Urothelium cell line (cell line): ENCODE results near the gene DALRD3.

Experiments
- DNase-seq: peaks from one replicate; pipeline ENCODE4 v3.0.0; 2011; ENCODE audit warnings: low spot score, mixed read lengths
- FAIRE-seq: peaks from 2 replicates; lab custom pipeline; 2011; peaks lifted over from hg19 to GRCh38; lab: Jason Lieb, UNC

Gene DALRD3

GRCh38 chr3:49006408-49007067 is 11.8 kb downstream of the DALRD3 start:
- no peak for FAIRE-seq
- DNase-seq = peak; percentile 21

GRCh38 chr3:49005998-49006397 is 12.4 kb downstream of the DALRD3 start:
- FAIRE-seq = peak; percentile 44
- DNase-seq = no peak

- FAIRE-seq = no peak
Observed at GRCh38 chr3:49005303-49005680, 13.1 kb downstream of the DALRD3 start.

GRCh38 chr3:49004352-49005302 is 13.8 kb downstream of the DALRD3 start:
- FAIRE-seq (no peak), DNase-seq (no peak)

More at GRCh38 chr3:49005303-49005680, 13.1 kb downstream of the DALRD3 start:
- no peak for DNase-seq

GRCh38 chr3:49001155-49001554 is 17.2 kb downstream of the DALRD3 start:
- no peak for FAIRE-seq
- no peak for DNase-seq

- peak; percentile 56 for FAIRE-seq
- no peak for DNase-seq
Observed at GRCh38 chr3:48999085-48999858, 19.1 kb downstream of the DALRD3 start.

- DNase-seq = no peak
- no peak for FAIRE-seq
Observed at GRCh38 chr3:48997714-48998637, 20.4 kb downstream of the DALRD3 start.

- no peak for FAIRE-seq
- no peak for DNase-seq
Observed at GRCh38 chr3:48997102-48997635, 21.2 kb downstream of the DALRD3 start.

GRCh38 chr3:48996640-48997039 is 21.7 kb downstream of the DALRD3 start:
- FAIRE-seq = no peak
- no peak for DNase-seq

GRCh38 chr3:48993834-48994233 is 24.5 kb downstream of the DALRD3 start:
- no peak for FAIRE-seq
- no peak for DNase-seq

GRCh38 chr3:48991851-48992545 is 26.4 kb downstream of the DALRD3 start:
- DNase-seq = no peak
- FAIRE-seq = no peak

- DNase-seq (no peak), FAIRE-seq (no peak)
Observed at GRCh38 chr3:48990636-48991469, 27.5 kb downstream of the DALRD3 start.

- DNase-seq (peak; percentile 91), FAIRE-seq (peak; percentile 83)
Observed at GRCh38 chr3:48989796-48990635, 28.4 kb downstream of the DALRD3 start, which contains the start of gene P4HTM. TSS of gene P4HTM (plus strand) at chr3:48990241. CDS start at chr3:48990257, 16 bp downstream.

GRCh38 chr3:48989126-48989795 is 29.1 kb downstream of the DALRD3 start:
- no peak for FAIRE-seq
- peak; percentile 29 for DNase-seq

- DNase-seq (no peak), FAIRE-seq (no peak)
Observed at GRCh38 chr3:48985831-48986376, 32.5 kb downstream of the DALRD3 start.

- DNase-seq (no peak), FAIRE-seq (no peak)
Observed at GRCh38 chr3:48984663-48985062, 33.7 kb downstream of the DALRD3 start.

GRCh38 chr3:48983096-48983495 is 35.3 kb downstream of the DALRD3 start:
- DNase-seq = no peak
- no peak for FAIRE-seq
